CD4-positive, alpha-beta T cell (primary cell): ENCODE measurements around the gene ANTXR1. TPM values are rescaled to one million over a fixed set of nuclear protein-coding genes. Genes with fewer than 3 reads are reported as not detected.

Source experiments
- ATAC-seq: fragments of 200-7000 bp; cut with Tn5 transposase; one replicate; pipeline ENCODE4 v1.10.0; 2022; ENCODE audit warnings: mild to moderate bottlenecking; ENCODE audit not compliant: poor library complexity
- CTCF ChIA-PET: fragments of 350-600 bp; sonication (Branson Sonifier 250); formaldehyde crosslinking; loops from one replicate; lab custom pipeline; 2021; ENCODE audit warnings: antibody characterized with exemption, inconsistent platforms; lab: Charles Lee
- POLR2A ChIA-PET: fragments of 350-600 bp; sonication (Branson Sonifier 250); formaldehyde crosslinking; loops from one replicate; lab custom pipeline; 2021; ENCODE audit warnings: antibody characterized with exemption, inconsistent platforms; lab: Charles Lee
- DNase-seq, 14 experiments: peaks; one replicate each; pipeline ENCODE4 v3.0.0-alpha.2; 2013 to 2020; ENCODE audit warnings: mixed read lengths in 2 of 14
- H3K27ac ChIP-seq, 2 donors: one replicate each; pipeline versions ENCODE4 v1.5.1 to v1.7.0; 2013; ENCODE audit warnings: low read length in 2 of 2, low read depth in 1 of 2, mild to moderate bottlenecking in 1 of 2
- H3K27me3 ChIP-seq, 2 experiments: 1 replicate in 1 of 2; 2 replicates in 1 of 2; pipeline versions ENCODE4 v1.6.1 to v1.7.0; 2013; ENCODE audit warnings: low read length in 2 of 2, control low read depth in 1 of 2, mild to moderate bottlenecking in 1 of 2, moderate library complexity in 1 of 2; ENCODE audit not compliant: insufficient read depth in 2 of 2, control insufficient read depth in 1 of 2
- H3K36me3 ChIP-seq: one replicate; pipeline ENCODE4 v1.6.1; 2013; ENCODE audit warnings: low read length, control low read depth; ENCODE audit not compliant: insufficient read depth
- H3K4me1 ChIP-seq: one replicate; pipeline ENCODE4 v1.6.1; 2013; ENCODE audit warnings: low read length, control low read depth; ENCODE audit not compliant: insufficient read depth
- H3K4me3 ChIP-seq: one replicate; pipeline ENCODE4 v1.5.1; 2013; ENCODE audit warnings: mild to moderate bottlenecking, low read length, moderate library complexity
- H3K9me3 ChIP-seq, 2 experiments: 1 replicate in 1 of 2; 2 replicates in 1 of 2; pipeline versions ENCODE4 v1.6.1 to v1.7.0; 2013; ENCODE audit warnings: low read length in 2 of 2, mild to moderate bottlenecking in 2 of 2, control low read depth in 1 of 2, moderate library complexity in 1 of 2; ENCODE audit not compliant: control insufficient read depth in 1 of 2, insufficient read depth in 1 of 2
- H3K27ac Mint-ChIP-seq: one replicate; pipeline ENCODE4 v1.8.0; 2020; ENCODE audit warnings: mixed read lengths
- H3K27me3 Mint-ChIP-seq: one replicate; pipeline ENCODE4 v1.8.0; 2021; ENCODE audit warnings: mixed read lengths
- H3K36me3 Mint-ChIP-seq: one replicate; pipeline ENCODE4 v1.8.0; 2021; ENCODE audit warnings: low read depth, mixed read lengths
- H3K4me1 Mint-ChIP-seq: one replicate; pipeline ENCODE4 v1.8.0; 2021; ENCODE audit warnings: low read depth, mixed read lengths
- H3K4me3 Mint-ChIP-seq: one replicate; pipeline ENCODE4 v1.8.0; 2020; ENCODE audit warnings: mild to moderate bottlenecking, mixed read lengths
- H3K9me3 Mint-ChIP-seq: one replicate; pipeline ENCODE4 v1.8.0; 2020; ENCODE audit warnings: mixed read lengths
- CTCF ChIP-seq: fragments of 200-600 bp; IDR thresholded peaks from one replicate; pipeline ENCODE4 v1.8.0; 2022; ENCODE audit warnings: antibody characterized with exemption, mild to moderate bottlenecking
- intact Hi-C, 2 experiments: fragments of 100-400 bp; cut with DNase I in 1 of 2; cut with micrococcal nuclease in 1 of 2; formaldehyde crosslinking; loops; one replicate each; pipeline versions ENCODE4 v1.15.1 to v1.9.0; 2023 to 2025; cut with DNase I, micrococcal nuclease
- total RNA-seq, 174 experiments: library from RNA in 2 of 174; stranded (reverse) in 2 of 174; gene quantifications; one replicate each; pipeline ENCODE4 v1.2.3 and lab custom pipeline; 2021 to 2026

ANTXR1 gene
- total RNA-seq, 2 experiments from 2014 or later = not detected

- no peaks in the 10 kb centered on the region for H3K36me3 ChIP-seq
- Mint-ChIP-seq H3K4me1 (no peaks in the 10 kb centered on the region), H3K4me3 (no peak overlapping the region), H3K27me3 (peaks cover 9% of the 10 kb centered on the region), H3K9me3 (no peaks in the 10 kb centered on the region), H3K36me3 (no peaks in the 10 kb centered on the region), H3K27ac (no peak overlapping the region)
- no peak for DNase-seq
- ATAC-seq = no peak
- H3K9me3 ChIP-seq = no peaks in the 10 kb centered on the region
- no peaks in the 10 kb centered on the region for H3K27me3 ChIP-seq
- H3K4me3 ChIP-seq = no peak overlapping the region
- H3K27ac ChIP-seq = no peak overlapping the region
- intact Hi-C loops = no loop called here
- ChIA-PET POLR2A (no interaction called here), CTCF (no interaction called here)
- no peaks in the 10 kb centered on the region for H3K4me1 ChIP-seq
- TF ChIP-seq CTCF = no peak
Observed at GRCh38 chr2:69211048-69211447, 198.1 kb downstream of the ANTXR1 start.

GRCh38 chr2:69211686-69212085, 198.7 kb downstream of the ANTXR1 start:
- no peaks in the 10 kb centered on the region for H3K9me3 ChIP-seq
- ChIA-PET CTCF (no interaction called here), POLR2A (no interaction called here)
- intact Hi-C loops = no loop called here
- DNase-seq = no peak
- no peaks in the 10 kb centered on the region for H3K4me1 ChIP-seq
- H3K36me3 ChIP-seq = no peaks in the 10 kb centered on the region
- ATAC-seq = no peak
- no peak for TF ChIP-seq CTCF
- H3K27ac Mint-ChIP-seq = no peak overlapping the region
- H3K27me3 Mint-ChIP-seq = peaks cover 10% of the 10 kb centered on the region
- no peaks in the 10 kb centered on the region for H3K4me1 Mint-ChIP-seq
- H3K36me3 Mint-ChIP-seq = no peaks in the 10 kb centered on the region
- H3K9me3 Mint-ChIP-seq = no peaks in the 10 kb centered on the region
- H3K4me3 Mint-ChIP-seq = no peak overlapping the region
- no peak overlapping the region for H3K27ac ChIP-seq
- no peaks in the 10 kb centered on the region for H3K27me3 ChIP-seq
- H3K4me3 ChIP-seq = no peak overlapping the region

GRCh38 chr2:69212238-69213028, 199.5 kb downstream of the ANTXR1 start:
- H3K9me3 ChIP-seq = no peaks in the 10 kb centered on the region
- Mint-ChIP-seq H3K4me1 (no peaks in the 10 kb centered on the region), H3K9me3 (no peaks in the 10 kb centered on the region), H3K4me3 (no peak overlapping the region), H3K27me3 (peaks cover 14% of the 10 kb centered on the region), H3K36me3 (no peaks in the 10 kb centered on the region), H3K27ac (no peak overlapping the region)
- intact Hi-C loops = no loop called here
- ChIA-PET CTCF (no interaction called here), POLR2A (no interaction called here)
- DNase-seq (no peak), ATAC-seq (no peak)
- H3K27me3 ChIP-seq = no peaks in the 10 kb centered on the region
- no peak overlapping the region for H3K27ac ChIP-seq
- H3K4me1 ChIP-seq = no peaks in the 10 kb centered on the region
- no peaks in the 10 kb centered on the region for H3K36me3 ChIP-seq
- no peak for TF ChIP-seq CTCF
- H3K4me3 ChIP-seq = no peak overlapping the region
